ENCODE results near the gene RASSF9. TPM values are rescaled to one million over a fixed set of nuclear protein-coding genes. Genes with fewer than 3 reads are reported as not detected.

Gene RASSF9
- polyA plus RNA-seq: 1 to 10 TPM; 1.2 to 2.4 TPM

DNA sequence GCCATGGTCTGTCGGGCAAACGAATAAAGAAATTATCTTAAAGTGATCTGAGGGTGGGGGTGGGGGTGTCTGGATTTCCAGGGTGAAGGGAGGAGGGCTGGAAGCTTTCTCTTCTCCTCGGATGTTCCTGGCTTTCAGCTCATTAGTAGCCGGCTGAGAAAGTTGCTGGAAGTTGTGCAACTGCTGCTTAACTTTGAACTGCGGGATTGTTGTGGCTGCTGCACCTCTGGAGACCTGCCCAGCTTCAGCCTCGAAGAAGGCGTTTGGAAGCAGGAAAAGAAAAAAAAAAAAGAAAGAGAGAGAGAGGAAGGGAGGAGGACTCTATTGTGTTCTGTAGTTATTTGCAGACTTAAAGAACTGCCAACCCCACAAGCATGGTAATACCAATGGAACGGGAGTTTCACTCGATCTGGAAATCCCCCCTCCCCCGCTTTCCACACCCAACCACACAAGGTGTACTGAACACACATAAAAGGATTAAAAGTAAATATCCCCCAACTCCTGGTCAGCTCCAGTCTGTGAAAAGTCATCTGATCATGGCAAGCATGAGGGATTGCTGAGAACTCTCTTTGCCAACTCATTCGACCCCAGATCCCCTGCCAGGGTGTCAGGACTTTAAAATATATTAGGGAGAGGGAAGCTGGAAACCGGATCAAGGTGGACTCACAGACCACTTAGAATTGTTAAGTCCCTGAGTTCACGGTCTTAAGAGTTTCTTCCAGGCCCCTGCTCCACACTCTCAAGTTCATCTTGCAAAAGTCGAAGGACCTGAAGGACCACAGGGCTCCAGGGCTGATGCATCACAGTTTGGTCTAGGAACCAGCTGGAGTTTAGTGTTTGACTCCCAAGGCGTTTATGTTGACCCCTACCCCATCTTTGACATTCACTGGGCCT is at the start of gene RASSF9:
Gene RASSF9 (minus strand): TSS at position 213 of the 894 bp plus-strand sequence. CDS start 208 bp downstream, at position 5.
- Histone ChIP-seq H3K4me1 (ENCODE audit: control insufficient read depth in 2 of 2, insufficient read depth in 2 of 2, low read length in 1 of 2) (no peaks in the 10 kb centered on the region), H3K36me3 (ENCODE audit: control insufficient read depth in 2 of 2, insufficient read depth in 2 of 2, low read length in 1 of 2) (no peaks in the 10 kb centered on the region), H3K27me3 (ENCODE audit: control insufficient read depth in 1 of 2, insufficient read depth in 2 of 2, low read length in 2 of 2) (no peaks in the 10 kb centered on the region), H3K4me3 (ENCODE audit: low read depth in 1 of 2, low read length in 2 of 2) (peak within 1 kb of the TSS; percentile 44 to 67), H3K27ac (ENCODE audit: low read depth in 2 of 2, low read length in 1 of 2) (peak within 1 kb of the TSS; percentile 62 to 72), H3K9me3 (ENCODE audit: control insufficient read depth in 2 of 2, insufficient read depth in 1 of 2, low read depth in 1 of 2, low read length in 1 of 2) (no peaks in the 10 kb centered on the region)
- 20 to 21% methylated on average over 15 of the region's 15 CpGs for WGBS, 2 donors

DNA sequence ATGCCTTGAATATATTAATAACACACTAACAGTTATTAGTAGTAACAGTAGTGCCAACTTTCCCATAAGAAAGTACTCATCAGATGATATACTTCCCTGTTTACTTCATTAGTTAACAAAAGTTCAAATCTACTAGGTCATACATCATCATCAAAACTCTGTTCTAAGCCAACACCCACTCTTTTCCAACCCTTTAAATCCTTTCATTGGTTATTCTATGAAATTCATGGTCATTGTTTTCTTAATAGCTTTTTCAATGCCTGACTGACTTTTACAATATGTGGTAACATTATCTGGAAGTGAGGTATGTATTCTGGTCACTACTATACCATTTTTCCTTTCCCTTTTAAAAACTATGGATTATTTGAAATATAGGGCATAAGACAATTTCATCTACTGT is 47.6 kb upstream of the RASSF9 start:
- no peak overlapping the region for H3K4me3 ChIP-seq (ENCODE audit: low read depth in 1 of 2, low read length in 2 of 2)
- no peaks in the 10 kb centered on the region for H3K36me3 ChIP-seq (ENCODE audit: control insufficient read depth in 2 of 2, insufficient read depth in 2 of 2, low read length in 1 of 2)
- H3K4me1 ChIP-seq (ENCODE audit: control insufficient read depth in 2 of 2, insufficient read depth in 2 of 2, low read length in 1 of 2): no peaks in the 10 kb centered on the region
- no peak overlapping the region for H3K27ac ChIP-seq (ENCODE audit: low read depth in 2 of 2, low read length in 1 of 2)
- H3K27me3 ChIP-seq (ENCODE audit: control insufficient read depth in 1 of 2, insufficient read depth in 2 of 2, low read length in 2 of 2): no peaks in the 10 kb centered on the region
- H3K9me3 ChIP-seq (ENCODE audit: control insufficient read depth in 2 of 2, insufficient read depth in 1 of 2, low read depth in 1 of 2, low read length in 1 of 2): no peaks in the 10 kb centered on the region

DNA sequence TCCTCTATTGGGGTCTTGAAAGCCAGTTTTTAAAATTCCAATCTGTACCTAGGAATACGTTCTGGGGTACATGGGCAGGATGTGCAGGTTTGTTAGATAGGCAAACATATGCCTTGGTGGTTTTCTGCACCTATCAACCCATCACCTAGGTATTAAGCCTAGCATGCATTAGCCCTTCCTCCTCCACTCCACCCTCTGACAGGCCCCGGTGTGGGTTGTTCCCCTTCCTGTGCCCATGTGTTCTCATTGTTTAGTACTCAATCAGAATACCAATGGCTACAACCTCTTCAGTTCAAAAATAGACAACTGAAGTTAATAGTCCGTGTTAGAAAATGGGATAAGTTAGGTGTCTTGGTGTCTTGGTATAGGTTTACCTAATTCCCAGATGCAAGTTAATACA is 41.2 kb upstream of the RASSF9 start:
- H3K27me3 ChIP-seq (ENCODE audit: control insufficient read depth in 1 of 2, insufficient read depth in 2 of 2, low read length in 2 of 2): no peaks in the 10 kb centered on the region
- H3K9me3 ChIP-seq (ENCODE audit: control insufficient read depth in 2 of 2, insufficient read depth in 1 of 2, low read depth in 1 of 2, low read length in 1 of 2): no peaks in the 10 kb centered on the region
- H3K4me1 ChIP-seq (ENCODE audit: control insufficient read depth in 2 of 2, insufficient read depth in 2 of 2, low read length in 1 of 2): no peaks in the 10 kb centered on the region
- H3K27ac ChIP-seq (ENCODE audit: low read depth in 2 of 2, low read length in 1 of 2): no peak overlapping the region
- H3K4me3 ChIP-seq (ENCODE audit: low read depth in 1 of 2, low read length in 2 of 2): no peak overlapping the region
- WGBS, 2 donors: 64 to 66% methylated on average over 3 of the region's 3 CpGs
- no peaks in the 10 kb centered on the region for H3K36me3 ChIP-seq (ENCODE audit: control insufficient read depth in 2 of 2, insufficient read depth in 2 of 2, low read length in 1 of 2)

GRCh38 chr12:85874031-85874461 is 37.8 kb upstream of the RASSF9 start, which contains the start of gene NTS:
Gene NTS (plus strand): TSS chr12:85874295. CDS start chr12:85874404, 109 bp downstream.
- no peaks in the 10 kb centered on the region for H3K27me3 ChIP-seq (ENCODE audit: control insufficient read depth in 1 of 2, insufficient read depth in 2 of 2, low read length in 2 of 2)
- no peaks in the 10 kb centered on the region for H3K4me1 ChIP-seq (ENCODE audit: control insufficient read depth in 2 of 2, insufficient read depth in 2 of 2, low read length in 1 of 2)
- no peak within 1 kb of the TSS for H3K4me3 ChIP-seq (ENCODE audit: low read depth in 1 of 2, low read length in 2 of 2)
- WGBS, 2 donors: 27 to 41% methylated on average over 3 of the region's 3 CpGs
- no peaks in the 10 kb centered on the region for H3K9me3 ChIP-seq (ENCODE audit: control insufficient read depth in 2 of 2, insufficient read depth in 1 of 2, low read depth in 1 of 2, low read length in 1 of 2)
- H3K36me3 ChIP-seq (ENCODE audit: control insufficient read depth in 2 of 2, insufficient read depth in 2 of 2, low read length in 1 of 2): no peaks in the 10 kb centered on the region
- no peak within 1 kb of the TSS for H3K27ac ChIP-seq (ENCODE audit: low read depth in 2 of 2, low read length in 1 of 2)

GRCh38 chr12:85872497-85873091 is 36.4 kb upstream of the RASSF9 start:
- 30 to 31% methylated on average over 3 of the region's 3 CpGs for WGBS, 2 donors
- H3K27me3 ChIP-seq (ENCODE audit: control insufficient read depth in 1 of 2, insufficient read depth in 2 of 2, low read length in 2 of 2): no peaks in the 10 kb centered on the region
- H3K36me3 ChIP-seq (ENCODE audit: control insufficient read depth in 2 of 2, insufficient read depth in 2 of 2, low read length in 1 of 2): no peaks in the 10 kb centered on the region
- H3K4me1 ChIP-seq (ENCODE audit: control insufficient read depth in 2 of 2, insufficient read depth in 2 of 2, low read length in 1 of 2): no peaks in the 10 kb centered on the region
- H3K27ac ChIP-seq (ENCODE audit: low read depth in 2 of 2, low read length in 1 of 2): no peak overlapping the region
- no peak overlapping the region for H3K4me3 ChIP-seq (ENCODE audit: low read depth in 1 of 2, low read length in 2 of 2)
- H3K9me3 ChIP-seq (ENCODE audit: control insufficient read depth in 2 of 2, insufficient read depth in 1 of 2, low read depth in 1 of 2, low read length in 1 of 2): no peaks in the 10 kb centered on the region

DNA sequence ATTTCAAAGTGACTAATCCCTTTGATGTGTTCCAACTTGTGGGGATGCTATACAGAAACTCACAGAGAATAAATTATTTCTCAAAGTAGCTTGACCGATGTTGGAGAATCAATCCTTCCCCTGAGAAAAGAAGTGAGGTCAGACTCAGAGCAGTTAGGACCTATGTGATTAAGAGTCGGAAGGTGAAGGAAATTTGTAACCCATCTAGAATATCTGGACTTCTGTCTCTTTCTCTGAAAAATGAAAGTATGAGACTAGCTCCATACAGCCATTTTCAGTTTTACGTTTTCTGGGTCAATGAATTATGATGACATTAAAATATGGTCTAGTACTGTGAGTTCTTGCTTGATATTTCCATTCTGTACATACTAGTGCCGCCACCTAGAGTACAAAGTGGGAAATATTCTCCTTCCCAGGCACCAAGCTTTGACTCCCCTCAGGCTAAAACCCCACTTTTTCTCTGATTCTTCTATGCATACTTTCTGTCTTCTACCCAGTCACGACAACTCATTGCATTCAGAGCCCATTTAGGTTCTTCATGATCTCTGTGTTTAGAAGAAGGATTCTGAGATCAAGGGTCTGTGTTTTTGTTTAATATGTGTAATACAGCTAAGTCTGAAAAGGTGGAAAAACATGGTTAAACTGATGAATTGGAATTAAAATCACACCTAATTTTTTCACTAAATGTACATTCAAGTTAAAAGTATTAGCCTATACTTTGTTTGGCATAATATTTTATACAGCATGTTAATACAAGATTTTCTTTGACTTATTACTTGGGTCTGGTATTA is 31.0 kb upstream of the RASSF9 start:
- Histone ChIP-seq H3K4me3 (ENCODE audit: low read depth in 1 of 2, low read length in 2 of 2) (no peak overlapping the region), H3K9me3 (ENCODE audit: control insufficient read depth in 2 of 2, insufficient read depth in 1 of 2, low read depth in 1 of 2, low read length in 1 of 2) (no peaks in the 10 kb centered on the region), H3K27ac (ENCODE audit: low read depth in 2 of 2, low read length in 1 of 2) (no peak overlapping the region), H3K4me1 (ENCODE audit: control insufficient read depth in 2 of 2, insufficient read depth in 2 of 2, low read length in 1 of 2) (peaks cover 0 to 2% of the 10 kb centered on the region in 2 donors), H3K36me3 (ENCODE audit: control insufficient read depth in 2 of 2, insufficient read depth in 2 of 2, low read length in 1 of 2) (no peaks in the 10 kb centered on the region), H3K27me3 (ENCODE audit: control insufficient read depth in 1 of 2, insufficient read depth in 2 of 2, low read length in 2 of 2) (no peaks in the 10 kb centered on the region)
- WGBS, 2 donors: 18 to 21% methylated on average over 5 of the region's 5 CpGs

DNA sequence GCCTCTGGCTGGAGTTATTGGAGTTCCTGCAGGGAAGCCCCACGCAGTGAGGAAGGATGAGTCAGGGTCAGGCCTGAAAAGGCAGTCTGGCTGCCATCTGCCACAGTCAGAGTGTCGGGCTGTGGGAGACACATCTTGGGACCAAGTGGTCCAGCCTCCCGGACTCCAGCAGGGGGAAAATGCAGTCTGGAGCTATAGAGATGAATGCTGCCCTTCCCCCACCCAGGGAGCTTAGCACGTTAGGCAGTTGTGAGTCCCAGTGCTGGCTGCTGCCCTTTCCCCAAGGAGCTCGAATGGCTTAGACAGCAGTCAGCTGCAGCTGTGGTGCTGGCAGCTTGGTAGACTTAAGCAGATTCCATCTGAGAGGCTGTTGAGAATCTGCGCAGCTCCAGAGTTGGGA is 29.7 kb upstream of the RASSF9 start:
- Histone ChIP-seq H3K27ac (ENCODE audit: low read depth in 2 of 2, low read length in 1 of 2) (no peak overlapping the region), H3K27me3 (ENCODE audit: control insufficient read depth in 1 of 2, insufficient read depth in 2 of 2, low read length in 2 of 2) (no peaks in the 10 kb centered on the region), H3K4me1 (ENCODE audit: control insufficient read depth in 2 of 2, insufficient read depth in 2 of 2, low read length in 1 of 2) (peaks cover 0 to 2% of the 10 kb centered on the region in 2 donors), H3K36me3 (ENCODE audit: control insufficient read depth in 2 of 2, insufficient read depth in 2 of 2, low read length in 1 of 2) (no peaks in the 10 kb centered on the region), H3K9me3 (ENCODE audit: control insufficient read depth in 2 of 2, insufficient read depth in 1 of 2, low read depth in 1 of 2, low read length in 1 of 2) (no peaks in the 10 kb centered on the region), H3K4me3 (ENCODE audit: low read depth in 1 of 2, low read length in 2 of 2) (no peak overlapping the region)
- WGBS, 2 donors: 74 to 85% methylated on average over 6 of the region's 6 CpGs

GRCh38 chr12:85856966-85857365 is 20.8 kb upstream of the RASSF9 start:
- no peaks in the 10 kb centered on the region for H3K4me1 ChIP-seq (ENCODE audit: control insufficient read depth in 2 of 2, insufficient read depth in 2 of 2, low read length in 1 of 2)
- peaks cover 0 to 3% of the 10 kb centered on the region in 2 donors for H3K9me3 ChIP-seq (ENCODE audit: control insufficient read depth in 2 of 2, insufficient read depth in 1 of 2, low read depth in 1 of 2, low read length in 1 of 2)
- WGBS, 2 donors: 85% methylated on average over 3 of the region's 3 CpGs
- no peaks in the 10 kb centered on the region for H3K27me3 ChIP-seq (ENCODE audit: control insufficient read depth in 1 of 2, insufficient read depth in 2 of 2, low read length in 2 of 2)
- H3K4me3 ChIP-seq (ENCODE audit: low read depth in 1 of 2, low read length in 2 of 2): no peak overlapping the region
- no peaks in the 10 kb centered on the region for H3K36me3 ChIP-seq (ENCODE audit: control insufficient read depth in 2 of 2, insufficient read depth in 2 of 2, low read length in 1 of 2)
- no peak overlapping the region for H3K27ac ChIP-seq (ENCODE audit: low read depth in 2 of 2, low read length in 1 of 2)

DNA sequence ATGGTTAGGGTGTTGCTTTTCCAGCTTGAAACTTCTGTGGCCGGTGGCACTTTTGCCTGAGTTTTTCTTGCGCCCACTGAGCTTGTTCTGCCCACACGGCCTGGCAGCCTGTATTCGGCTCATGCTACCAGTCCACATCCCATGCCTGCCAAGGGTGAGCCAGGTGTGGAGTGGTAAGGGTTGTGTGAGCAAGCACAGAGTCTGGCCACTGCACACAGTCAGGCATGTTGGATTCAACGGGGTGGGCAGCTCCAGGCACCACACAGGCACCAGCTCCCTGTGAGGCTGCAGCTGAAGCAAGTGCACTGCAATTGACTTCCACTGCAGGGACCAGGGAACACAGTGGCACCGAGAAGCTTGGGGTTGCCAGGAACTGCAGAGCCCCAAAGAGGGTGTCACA is 19.1 kb upstream of the RASSF9 start:
- Histone ChIP-seq H3K27ac (ENCODE audit: low read depth in 2 of 2, low read length in 1 of 2) (no peak overlapping the region), H3K27me3 (ENCODE audit: control insufficient read depth in 1 of 2, insufficient read depth in 2 of 2, low read length in 2 of 2) (no peaks in the 10 kb centered on the region), H3K36me3 (ENCODE audit: control insufficient read depth in 2 of 2, insufficient read depth in 2 of 2, low read length in 1 of 2) (no peaks in the 10 kb centered on the region), H3K9me3 (ENCODE audit: control insufficient read depth in 2 of 2, insufficient read depth in 1 of 2, low read depth in 1 of 2, low read length in 1 of 2) (peaks cover 0 to 3% of the 10 kb centered on the region in 2 donors), H3K4me1 (ENCODE audit: control insufficient read depth in 2 of 2, insufficient read depth in 2 of 2, low read length in 1 of 2) (no peaks in the 10 kb centered on the region), H3K4me3 (ENCODE audit: low read depth in 1 of 2, low read length in 2 of 2) (no peak overlapping the region)
- 77 to 84% methylated on average over 6 of the region's 6 CpGs for WGBS, 2 donors

Data from esophagus (tissue), 2 donors.